GM12878 (cell line): ENCODE data around the gene ECSIT. TPM values are rescaled to one million over a fixed set of nuclear protein-coding genes. Genes with fewer than 3 reads are reported as not detected.

Experiments used
- ATAC-seq: fragments of 200-7000 bp; cut with Tn5 transposase; 3 replicates; pipeline ENCODE4 v1.9.1; 2020; ENCODE audit warnings: mild to moderate bottlenecking, moderate library complexity
- BruUV-seq: library from RNA; stranded (reverse); fragments of 400-500 nt; replicated peaks from 2 replicates; lab custom pipeline; 2021; lab: Mats Ljungman, UMichigan
- CTCF ChIA-PET: fragments of 300-600 bp; sonication (Branson Sonifier 250); formaldehyde crosslinking; extraction: SDS; loops from one replicate; lab custom pipeline; 2021; ENCODE audit warnings: inconsistent platforms; lab: Yijun Ruan, JAX
- POLR2A ChIA-PET: fragments of 350-600 bp; formaldehyde crosslinking; extraction: SDS; loops from one replicate; lab custom pipeline; 2021; ENCODE audit warnings: inconsistent platforms; lab: Charles Lee
- RAD21 ChIA-PET: fragments of 300-600 bp; sonication (Branson Sonifier 250); formaldehyde crosslinking; loops from one replicate; lab custom pipeline; 2023; ENCODE audit warnings: antibody characterized with exemption; ENCODE audit not compliant: unreplicated experiment; lab: Charles Lee
- SMC1A ChIA-PET: fragments of 300-600 bp; sonication (Branson Sonifier 250); formaldehyde crosslinking; loops from one replicate; lab custom pipeline; 2023; ENCODE audit not compliant: unreplicated experiment, uncharacterized antibody; lab: Charles Lee
- DNase-seq: peaks from one replicate; pipeline ENCODE4 v3.0.0-alpha.2; 2011; ENCODE audit warnings: low read depth, low spot score
- FAIRE-seq: peaks from 3 replicates; lab custom pipeline; 2011; peaks lifted over from hg19 to GRCh38; lab: Jason Lieb, UNC
- H2AFZ ChIP-seq: 2 replicates; pipeline ENCODE4 v1.6.0; 2011; ENCODE audit warnings: low read depth, low read length, control low read depth; ENCODE audit not compliant: control insufficient read depth
- H3K27ac ChIP-seq: 2 replicates; pipeline ENCODE4 v1.5.1; 2011; ENCODE audit warnings: control low read depth; ENCODE audit not compliant: control insufficient read depth, insufficient read depth
- H3K27me3 ChIP-seq, 2 experiments: replicated peaks in 1 of 2; 2 replicates each; pipeline versions ENCODE4 v1.6.0 to v1.6.1; 2011; ENCODE audit warnings: low read length in 1 of 2; ENCODE audit not compliant: control insufficient read depth in 2 of 2, insufficient read depth in 2 of 2
- H3K36me3 ChIP-seq, 2 experiments: 2 replicates each; pipeline ENCODE4 v1.5.1; 2011; ENCODE audit warnings: low read length in 1 of 2; ENCODE audit not compliant: control insufficient read depth in 2 of 2, insufficient read depth in 2 of 2
- H3K4me1 ChIP-seq: 2 replicates; pipeline ENCODE4 v1.6.1; 2011; ENCODE audit warnings: mild to moderate bottlenecking, low read length, moderate library complexity, mixed read lengths; ENCODE audit not compliant: control insufficient read depth, insufficient read depth
- H3K4me2 ChIP-seq: 2 replicates; pipeline ENCODE4 v1.6.0; 2011; ENCODE audit warnings: control low read depth; ENCODE audit not compliant: control insufficient read depth, insufficient read depth
- H3K4me3 ChIP-seq: fragments of 200-600 bp; sonication (generic); 2 replicates; pipeline ENCODE4 v1.5.1; 2016
- H3K79me2 ChIP-seq: 2 replicates; pipeline ENCODE4 v1.6.0; 2011; ENCODE audit warnings: low read length; ENCODE audit not compliant: control insufficient read depth, insufficient read depth
- H3K9ac ChIP-seq: 2 replicates; pipeline ENCODE4 v1.8.0; 2011; ENCODE audit warnings: low read length, control low read depth, mixed read lengths; ENCODE audit not compliant: control insufficient read depth, insufficient read depth
- H3K9me3 ChIP-seq: replicated peaks from 3 replicates; pipeline ENCODE4 v1.5.1; 2011; ENCODE audit warnings: mild to moderate bottlenecking, low read length; ENCODE audit not compliant: control insufficient read depth, insufficient read depth
- H4K20me1 ChIP-seq: 2 replicates; pipeline ENCODE4 v1.6.0; 2011; ENCODE audit not compliant: control insufficient read depth, insufficient read depth
- MTA2 ChIP-seq: fragments of 450-650 bp; IDR thresholded peaks from 2 replicates; pipeline ENCODE4 v1.6.1; 2016; ENCODE audit warnings: low read depth, mild to moderate bottlenecking, moderate library complexity
- RFX5 ChIP-seq: IDR thresholded peaks from 2 replicates; pipeline ENCODE4 v1.6.1; 2011; ENCODE audit warnings: low read depth, low read length, improper control_type of control experiment
- SRF ChIP-seq, 2 experiments: IDR thresholded peaks; 2 replicates each; pipeline ENCODE4 v1.6.1; 2011; ENCODE audit warnings: low read depth in 2 of 2, low read length in 2 of 2, mild to moderate bottlenecking in 1 of 2, moderate library complexity in 1 of 2
- WGBS: methylation state at CpG from one replicate; pipeline ENCODE4 v1.1.6; 2016; ENCODE audit warnings: low lambda C conversion rate; ENCODE audit not compliant: insufficient replicate concordance, insufficient coverage; ENCODE audit errors: missing lambda C conversion rate; 5-methylcytosine and 5-hydroxymethylcytosine counted together
- in situ Hi-C: fragments of 300-500 bp; cut with MboI; formaldehyde crosslinking; loops from 9 replicates; pipeline ENCODE4 v1.14.3; 2018; ENCODE audit warnings: mixed read lengths
- intact Hi-C: fragments of 100-400 bp; cut with micrococcal nuclease; formaldehyde crosslinking; loops from one replicate; pipeline ENCODE4 v1.14.2; 2022; ENCODE audit not compliant: unreplicated experiment
- polyA plus RNA-seq, 11 experiments: library from polyadenylated mRNA; depleted of rRNA in 4 of 11; unstranded in 6 of 11; stranded (reverse) in 5 of 11; fragments of >200 nt; fragmentation: Nextera tagmentation in 4 of 11; fragmentation: Illumina TruSeq in 1 of 11; extraction: Ambion mirVana in 4 of 11; extraction: Trizol in 1 of 11; gene quantifications; 1 replicate in 1 of 11; 2 replicates in 10 of 11; pipeline versions ENCODE4 v1.2.1 to v1.2.3, GENCODE V29; 2011 to 2016; ENCODE audit warnings: inconsistent platforms in 2 of 11, missing spikeins in 2 of 11, low read depth in 1 of 11
- total RNA-seq, 4 experiments: library from RNA; depleted of rRNA in 3 of 4; stranded (reverse); fragments of >200 nt in 3 of 4; fragmentation: Illumina TruSeq in 1 of 4; extraction: Trizol in 1 of 4; gene quantifications; 2 replicates each; pipeline versions ENCODE4 v1.2.1 to v1.2.3, GENCODE V29; 2013 to 2021
- TF ChIP-seq, protein P1 (sequence below): fragments of 450-650 bp; formaldehyde crosslinking; IDR thresholded peaks from 2 replicates; pipeline ENCODE4 v1.4.0; 2020; ENCODE audit warnings: mild to moderate bottlenecking, moderate library complexity
- TF ChIP-seq, protein P2 (sequence below): IDR thresholded peaks from 2 replicates; pipeline ENCODE4 v1.6.1; 2012; ENCODE audit warnings: low read depth, low read length, improper control_type of control experiment
- TF ChIP-seq, protein P3 (sequence below): fragments of 450-650 bp; IDR thresholded peaks from 2 replicates; pipeline ENCODE4 v1.6.1; 2017; ENCODE audit warnings: antibody characterized with exemption, mild to moderate bottlenecking, moderate library complexity

The ECSIT gene
- total and polyA plus RNA-seq, 10 of the 15 experiments (the other 5 are each of a cell fraction or from before 2014, with no cell fraction given): 1.0 to 59.6 (median 41.3) TPM

DNA sequence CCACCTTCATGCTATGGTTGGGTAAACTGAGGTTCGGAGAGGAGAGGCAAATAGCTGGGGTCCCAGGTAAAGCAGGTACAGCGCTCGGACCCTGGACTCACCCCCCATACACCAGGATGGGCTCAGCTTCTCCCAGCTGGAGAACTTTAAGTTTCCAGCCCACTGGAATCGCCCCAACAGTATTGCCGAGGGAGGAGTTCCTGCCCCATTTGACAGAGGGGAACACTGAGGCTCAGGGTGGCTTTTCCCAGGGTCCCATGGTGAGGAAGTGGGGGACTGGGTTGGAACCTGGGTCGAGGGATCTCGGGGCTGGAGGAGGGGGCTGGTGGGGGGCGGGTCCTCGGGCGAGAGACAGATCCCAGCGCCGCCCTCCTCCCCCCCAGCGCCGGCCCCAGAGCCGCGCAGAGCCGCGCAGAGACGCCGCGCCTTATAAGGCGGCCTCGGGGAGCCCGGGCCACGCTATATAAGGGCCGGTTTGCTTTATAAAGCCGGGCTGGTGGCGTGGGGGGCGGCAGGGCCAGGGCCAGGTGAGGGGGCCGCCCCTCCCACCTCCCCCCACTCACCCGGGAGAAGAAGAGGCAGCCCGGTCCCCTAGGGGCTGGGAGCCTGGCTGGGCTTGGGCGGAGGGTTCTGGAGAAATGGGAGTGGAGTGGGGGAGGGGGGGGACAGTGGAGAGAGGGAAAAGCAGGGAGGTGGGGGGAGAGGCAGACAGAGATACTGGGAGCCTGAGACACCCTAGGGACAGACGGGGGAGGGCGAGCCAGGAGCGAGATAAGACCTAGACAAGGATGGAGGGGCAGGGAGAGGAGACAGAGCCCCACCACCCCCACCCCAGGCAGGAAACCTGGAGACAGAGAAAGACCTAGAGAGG, 10.8 kb upstream of the ECSIT start:
- Histone ChIP-seq H3K36me3 (no peaks in the 10 kb centered on the region), H4K20me1 (no peaks in the 10 kb centered on the region), H2AFZ (no peak overlapping the region), H3K4me1 (peaks cover 7% of the 10 kb centered on the region)
- BruUV-seq: no TSS peak
- ATAC-seq (peak; percentile 55), FAIRE-seq (no peak)
- intact Hi-C loops: no loop called here
- ChIA-PET CTCF (no interaction called here), RAD21 (interaction anchor here (1.0 kb wide), 1 partner anchor 246 kb away, joined by 4 read pairs; no protein-coding TSS in a partner anchor)
- 58% methylated on average over 27 of the region's 36 CpGs for WGBS
- no peak for TF ChIP-seq MTA2
- TF ChIP-seq SRF (IDR thresholded peaks at IDR 0.05; ENCODE audit: low read depth in 2 of 2, low read length in 2 of 2): peak; percentile 72 to 85
- TF ChIP-seq, all 136 proteins: peak for 1
- H3K4me2 ChIP-seq: no peak overlapping the region
- H3K4me3 ChIP-seq: no peak overlapping the region
- H3K9ac ChIP-seq: no peak overlapping the region
- in situ Hi-C loops: no loop called here
- H3K79me2 ChIP-seq: no peaks in the 10 kb centered on the region
- no peak overlapping the region for H3K27ac ChIP-seq
- ChIA-PET POLR2A (no interaction called here), SMC1A (interaction anchor here (1.0 kb wide), 1 partner anchor 21 kb away, joined by 3 read pairs; no protein-coding TSS in a partner anchor)
- no peaks in the 10 kb centered on the region for H3K27me3 ChIP-seq
- DNase-seq: no peak
- H3K9me3 ChIP-seq: no peaks in the 10 kb centered on the region

DNA sequence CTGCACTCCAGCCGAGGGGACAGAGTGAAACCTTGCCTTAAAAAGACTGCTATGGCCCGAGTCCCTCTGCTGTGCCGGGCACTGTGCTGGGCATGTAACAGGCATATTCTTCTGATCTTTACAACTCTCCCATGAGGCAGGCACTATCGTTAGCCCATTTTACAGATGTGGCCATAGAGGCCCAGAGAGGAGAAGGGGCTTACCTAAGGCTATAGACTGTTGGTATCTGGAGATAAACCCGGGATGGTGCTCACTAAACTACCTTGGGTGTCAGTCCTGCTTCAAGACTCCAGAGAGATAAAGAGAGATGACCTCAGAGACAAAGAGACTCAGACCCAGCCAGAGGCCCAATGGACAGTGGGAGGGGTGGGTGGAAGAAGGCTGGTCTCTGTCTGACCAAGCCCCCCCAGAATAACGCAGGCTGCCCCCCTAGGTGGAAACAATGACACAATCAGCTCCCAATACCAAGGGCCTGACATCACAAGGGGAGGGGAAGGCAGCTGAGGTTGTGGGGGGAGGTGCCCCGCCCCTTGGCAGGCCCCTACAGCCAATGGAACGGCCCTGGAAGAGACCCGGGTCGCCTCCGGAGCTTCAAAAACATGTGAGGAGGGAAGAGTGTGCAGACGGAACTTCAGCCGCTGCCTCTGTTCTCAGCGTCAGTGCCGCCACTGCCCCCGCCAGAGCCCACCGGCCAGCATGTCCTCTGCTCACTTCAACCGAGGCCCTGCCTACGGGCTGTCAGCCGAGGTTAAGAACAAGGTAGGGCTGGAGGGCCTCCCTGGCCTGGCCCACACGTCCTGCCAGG, 9.5 kb upstream of the ECSIT start, which contains the start of gene CNN1:
CNN1 (plus strand) TSS at position 620 of the 805 bp plus-strand sequence; CDS start at position 697, 77 bp downstream.
- intact Hi-C loops (no loop called here), in situ Hi-C loops (no loop called here)
- DNase-seq: no peak
- FAIRE-seq: no peak
- SMC1A ChIA-PET: interaction anchor here (1.1 kb wide), 1 partner anchor 10 kb away, joined by 3 read pairs; the partner anchor contains the start of gene ECSIT
- no peak for ATAC-seq
- H3K9me3 ChIP-seq: no peaks in the 10 kb centered on the region
- CTCF ChIA-PET: no interaction called here
- no peak within 1 kb of the TSS for H2AFZ ChIP-seq
- H3K4me1 ChIP-seq: peaks cover 7% of the 10 kb centered on the region
- H4K20me1 ChIP-seq: no peaks in the 10 kb centered on the region
- 58% methylated on average over 20 of the region's 21 CpGs for WGBS
- H3K27ac ChIP-seq: no peak within 1 kb of the TSS
- BruUV-seq: no TSS peak
- no peak within 1 kb of the TSS for H3K9ac ChIP-seq
- POLR2A ChIA-PET: no interaction called here
- H3K36me3 ChIP-seq: no peaks in the 10 kb centered on the region
- no peaks in the 10 kb centered on the region for H3K27me3 ChIP-seq
- no peak within 1 kb of the TSS for H3K4me3 ChIP-seq
- RAD21 ChIA-PET: interaction anchor here (1.0 kb wide), 1 partner anchor 245 kb away, joined by 4 read pairs; no protein-coding TSS in a partner anchor
- no peaks in the 10 kb centered on the region for H3K79me2 ChIP-seq
- H3K4me2 ChIP-seq: no peak within 1 kb of the TSS
- TF ChIP-seq, protein P1, sequence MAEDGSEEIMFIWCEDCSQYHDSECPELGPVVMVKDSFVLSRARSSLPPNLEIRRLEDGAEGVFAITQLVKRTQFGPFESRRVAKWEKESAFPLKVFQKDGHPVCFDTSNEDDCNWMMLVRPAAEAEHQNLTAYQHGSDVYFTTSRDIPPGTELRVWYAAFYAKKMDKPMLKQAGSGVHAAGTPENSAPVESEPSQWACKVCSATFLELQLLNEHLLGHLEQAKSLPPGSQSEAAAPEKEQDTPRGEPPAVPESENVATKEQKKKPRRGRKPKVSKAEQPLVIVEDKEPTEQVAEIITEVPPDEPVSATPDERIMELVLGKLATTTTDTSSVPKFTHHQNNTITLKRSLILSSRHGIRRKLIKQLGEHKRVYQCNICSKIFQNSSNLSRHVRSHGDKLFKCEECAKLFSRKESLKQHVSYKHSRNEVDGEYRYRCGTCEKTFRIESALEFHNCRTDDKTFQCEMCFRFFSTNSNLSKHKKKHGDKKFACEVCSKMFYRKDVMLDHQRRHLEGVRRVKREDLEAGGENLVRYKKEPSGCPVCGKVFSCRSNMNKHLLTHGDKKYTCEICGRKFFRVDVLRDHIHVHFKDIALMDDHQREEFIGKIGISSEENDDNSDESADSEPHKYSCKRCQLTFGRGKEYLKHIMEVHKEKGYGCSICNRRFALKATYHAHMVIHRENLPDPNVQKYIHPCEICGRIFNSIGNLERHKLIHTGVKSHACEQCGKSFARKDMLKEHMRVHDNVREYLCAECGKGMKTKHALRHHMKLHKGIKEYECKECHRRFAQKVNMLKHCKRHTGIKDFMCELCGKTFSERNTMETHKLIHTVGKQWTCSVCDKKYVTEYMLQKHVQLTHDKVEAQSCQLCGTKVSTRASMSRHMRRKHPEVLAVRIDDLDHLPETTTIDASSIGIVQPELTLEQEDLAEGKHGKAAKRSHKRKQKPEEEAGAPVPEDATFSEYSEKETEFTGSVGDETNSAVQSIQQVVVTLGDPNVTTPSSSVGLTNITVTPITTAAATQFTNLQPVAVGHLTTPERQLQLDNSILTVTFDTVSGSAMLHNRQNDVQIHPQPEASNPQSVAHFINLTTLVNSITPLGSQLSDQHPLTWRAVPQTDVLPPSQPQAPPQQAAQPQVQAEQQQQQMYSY: no peak
- TF ChIP-seq RFX5: no peak
- TF ChIP-seq, protein P2, sequence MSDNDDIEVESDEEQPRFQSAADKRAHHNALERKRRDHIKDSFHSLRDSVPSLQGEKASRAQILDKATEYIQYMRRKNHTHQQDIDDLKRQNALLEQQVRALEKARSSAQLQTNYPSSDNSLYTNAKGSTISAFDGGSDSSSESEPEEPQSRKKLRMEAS: no peak
- TF ChIP-seq, protein P3, sequence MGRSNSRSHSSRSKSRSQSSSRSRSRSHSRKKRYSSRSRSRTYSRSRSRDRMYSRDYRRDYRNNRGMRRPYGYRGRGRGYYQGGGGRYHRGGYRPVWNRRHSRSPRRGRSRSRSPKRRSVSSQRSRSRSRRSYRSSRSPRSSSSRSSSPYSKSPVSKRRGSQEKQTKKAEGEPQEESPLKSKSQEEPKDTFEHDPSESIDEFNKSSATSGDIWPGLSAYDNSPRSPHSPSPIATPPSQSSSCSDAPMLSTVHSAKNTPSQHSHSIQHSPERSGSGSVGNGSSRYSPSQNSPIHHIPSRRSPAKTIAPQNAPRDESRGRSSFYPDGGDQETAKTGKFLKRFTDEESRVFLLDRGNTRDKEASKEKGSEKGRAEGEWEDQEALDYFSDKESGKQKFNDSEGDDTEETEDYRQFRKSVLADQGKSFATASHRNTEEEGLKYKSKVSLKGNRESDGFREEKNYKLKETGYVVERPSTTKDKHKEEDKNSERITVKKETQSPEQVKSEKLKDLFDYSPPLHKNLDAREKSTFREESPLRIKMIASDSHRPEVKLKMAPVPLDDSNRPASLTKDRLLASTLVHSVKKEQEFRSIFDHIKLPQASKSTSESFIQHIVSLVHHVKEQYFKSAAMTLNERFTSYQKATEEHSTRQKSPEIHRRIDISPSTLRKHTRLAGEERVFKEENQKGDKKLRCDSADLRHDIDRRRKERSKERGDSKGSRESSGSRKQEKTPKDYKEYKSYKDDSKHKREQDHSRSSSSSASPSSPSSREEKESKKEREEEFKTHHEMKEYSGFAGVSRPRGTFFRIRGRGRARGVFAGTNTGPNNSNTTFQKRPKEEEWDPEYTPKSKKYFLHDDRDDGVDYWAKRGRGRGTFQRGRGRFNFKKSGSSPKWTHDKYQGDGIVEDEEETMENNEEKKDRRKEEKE: no peak
